ENCODE data around the gene DCAF11.

Gene DCAF11

DNA sequence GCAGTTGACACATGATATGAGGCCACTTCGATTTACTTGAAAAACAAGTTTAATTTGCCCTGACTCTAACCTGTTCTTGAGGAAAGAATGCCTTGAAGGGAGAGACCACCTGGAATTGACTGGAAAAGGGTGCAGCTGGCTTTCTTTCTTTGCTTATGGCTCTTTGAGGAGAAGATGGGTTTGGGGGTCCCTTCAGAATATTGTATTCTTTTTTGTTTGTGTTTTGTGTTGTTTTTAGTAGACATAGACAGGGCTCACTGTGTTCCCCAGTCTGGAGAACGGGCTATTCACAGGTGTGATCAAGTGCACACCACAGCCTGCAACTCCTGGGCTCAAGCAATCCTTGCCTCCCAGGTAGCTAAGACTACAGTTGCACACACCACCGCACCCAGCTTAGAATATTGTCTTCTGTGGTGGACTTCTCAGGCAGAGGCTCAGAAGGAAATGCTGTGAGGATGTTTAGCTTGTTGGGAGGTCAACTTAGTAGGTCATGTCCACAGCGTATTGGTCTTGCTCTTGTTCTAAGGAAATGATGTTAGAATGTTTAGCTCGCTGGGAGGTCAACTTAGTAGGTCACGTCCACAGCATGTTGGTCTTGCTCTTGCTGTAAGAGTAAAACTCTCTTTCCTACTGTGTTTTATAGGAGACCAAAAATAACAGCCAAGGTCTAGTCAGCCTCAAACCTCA lies 1.7 kb downstream of the DCAF11 start:
- in situ Hi-C loops (cut with HindIII; ENCODE audit: low sequenced_read_pairs): no loop called here

DNA sequence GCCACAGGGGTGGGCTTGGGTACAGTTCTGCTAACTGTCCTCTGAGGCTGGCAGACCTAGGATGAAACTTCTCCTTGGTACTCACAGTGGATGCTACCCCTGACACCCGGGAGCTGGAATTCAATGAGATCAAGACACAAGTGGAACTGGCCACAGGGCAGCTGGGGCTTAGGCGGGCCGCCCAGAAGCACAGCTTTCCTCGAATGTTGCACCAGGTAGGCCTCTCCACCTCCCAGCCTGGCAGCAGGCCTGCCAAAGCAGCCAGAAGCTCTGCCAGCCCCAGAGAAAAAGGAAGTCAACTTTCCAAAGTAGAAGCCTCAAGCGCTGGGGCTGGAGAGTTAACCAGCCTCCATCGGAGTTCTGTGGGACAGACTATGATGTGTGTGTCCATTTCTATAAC lies 2.6 kb downstream of the DCAF11 start:
- in situ Hi-C loops (cut with HindIII; ENCODE audit: low sequenced_read_pairs): no loop called here

DNA sequence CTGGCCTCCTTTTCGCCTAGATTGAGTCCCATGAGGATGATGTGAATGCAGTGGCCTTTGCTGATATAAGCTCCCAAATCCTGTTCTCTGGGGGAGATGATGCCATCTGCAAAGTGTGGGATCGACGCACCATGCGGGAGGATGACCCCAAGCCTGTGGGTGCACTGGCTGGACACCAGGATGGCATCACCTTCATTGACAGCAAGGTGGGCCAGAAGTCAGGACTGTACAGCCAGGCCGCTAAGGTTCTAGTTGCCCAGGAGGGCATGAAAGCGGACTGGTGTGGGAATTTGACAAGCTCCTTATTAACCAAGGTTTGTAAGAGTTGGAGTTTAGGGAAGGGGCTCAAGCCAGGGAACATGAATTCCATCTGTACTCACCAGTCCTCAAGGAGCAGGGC lies 5.1 kb downstream of the DCAF11 start:
- in situ Hi-C loops (cut with HindIII; ENCODE audit: low sequenced_read_pairs): no loop called here

DNA sequence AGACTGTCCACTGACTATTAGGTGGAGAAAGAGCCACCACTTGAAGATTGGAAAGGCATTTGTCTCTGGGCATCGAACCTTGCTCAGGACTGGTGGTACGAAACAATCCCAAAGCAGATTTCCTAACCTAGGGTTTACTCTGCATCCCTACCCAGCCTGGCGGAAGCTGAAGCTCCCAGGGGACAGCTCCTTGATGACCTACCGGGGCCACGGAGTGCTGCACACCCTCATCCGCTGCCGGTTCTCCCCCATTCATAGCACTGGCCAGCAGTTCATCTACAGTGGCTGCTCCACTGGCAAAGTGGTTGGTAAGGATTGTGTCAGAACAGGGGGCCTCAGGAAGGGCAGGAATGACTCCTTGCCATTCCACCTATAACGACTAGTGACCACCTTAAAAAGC lies 6.6 kb downstream of the DCAF11 start:
- in situ Hi-C loops (cut with HindIII; ENCODE audit: low sequenced_read_pairs): no loop called here

DNA sequence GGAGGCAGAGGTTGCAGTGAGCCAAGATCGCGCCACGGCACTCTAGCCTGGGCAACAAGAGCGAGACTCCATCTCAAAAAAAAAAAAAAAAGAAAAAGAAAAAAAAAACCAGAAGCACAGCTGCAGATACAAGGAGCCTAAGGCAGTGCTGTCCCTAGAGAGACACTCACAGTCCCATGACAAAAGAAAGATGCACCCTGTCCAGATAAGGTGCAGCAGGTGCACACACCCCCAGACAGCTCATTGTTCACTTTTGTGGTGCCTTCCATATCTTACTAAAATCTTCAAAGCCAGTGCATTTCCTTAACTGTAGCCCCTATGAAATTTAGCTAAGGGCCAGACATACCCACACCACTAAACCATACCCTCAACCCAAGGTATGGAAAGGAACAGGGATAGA lies 7.8 kb downstream of the DCAF11 start:
- in situ Hi-C loops (cut with HindIII; ENCODE audit: low sequenced_read_pairs): no loop called here

DNA sequence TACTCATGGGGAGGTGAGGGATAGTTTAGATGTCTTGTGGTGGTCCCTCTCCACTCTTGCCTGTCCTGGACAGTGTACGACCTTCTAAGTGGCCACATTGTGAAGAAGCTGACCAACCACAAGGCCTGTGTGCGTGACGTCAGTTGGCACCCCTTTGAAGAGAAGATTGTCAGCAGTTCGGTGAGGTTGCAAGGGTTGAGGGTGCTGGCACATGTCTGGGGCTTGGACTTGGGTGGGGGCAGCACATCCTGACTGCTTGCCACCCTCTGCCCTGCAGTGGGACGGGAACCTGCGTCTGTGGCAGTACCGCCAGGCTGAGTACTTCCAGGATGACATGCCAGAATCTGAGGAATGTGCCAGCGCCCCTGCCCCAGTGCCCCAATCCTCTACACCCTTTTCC lies 8.3 kb downstream of the DCAF11 start:
- in situ Hi-C loops (cut with HindIII; ENCODE audit: low sequenced_read_pairs): no loop called here

DNA sequence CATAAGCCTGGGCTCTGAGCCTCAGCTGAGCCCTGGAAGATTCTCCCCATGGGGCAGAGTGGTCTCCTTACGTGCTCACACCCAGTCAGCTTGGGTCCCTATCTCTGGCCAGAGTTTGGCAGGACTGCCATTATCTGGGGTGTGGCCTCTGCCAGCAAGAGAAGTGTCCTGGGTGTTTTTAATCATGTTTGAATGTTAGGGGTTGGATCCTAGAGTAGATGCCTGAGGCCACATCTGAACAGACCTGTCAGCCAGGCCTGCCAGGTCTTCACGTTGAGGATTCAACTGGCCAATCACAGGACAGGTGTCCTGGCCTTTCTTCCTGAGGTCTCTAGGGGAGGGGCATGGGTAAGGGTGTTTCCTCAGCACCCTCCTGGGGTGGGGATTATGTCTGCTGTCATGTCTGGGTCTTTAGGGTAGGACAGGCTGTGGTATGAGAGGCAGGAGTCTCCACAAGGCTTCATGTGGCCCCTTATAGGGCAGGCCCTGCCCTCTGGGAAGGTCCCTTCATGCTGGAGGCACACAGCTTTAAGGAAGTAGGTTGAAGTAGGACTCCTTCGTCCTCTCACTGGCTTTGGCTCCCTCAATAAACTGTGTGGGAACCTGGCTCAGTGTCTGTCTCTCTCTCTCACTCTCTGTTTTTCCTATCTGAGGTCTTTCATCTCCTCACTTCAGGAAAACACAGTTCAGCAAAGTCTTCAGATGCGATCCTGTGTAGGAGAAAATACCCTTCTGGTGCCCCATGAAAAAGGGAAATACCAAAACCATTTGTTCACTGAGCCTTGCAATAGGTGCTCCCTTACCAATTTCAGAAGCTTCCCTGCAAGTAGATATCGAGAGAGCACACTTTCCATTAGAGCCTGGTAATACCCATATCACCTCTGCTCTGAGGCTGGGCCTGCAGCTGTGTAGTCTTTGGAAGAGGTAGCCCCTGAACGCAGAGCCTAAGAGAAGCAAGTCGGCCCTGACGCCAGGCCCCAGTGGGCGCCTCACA lies 9.1 kb downstream of the DCAF11 start:
- in situ Hi-C loops (cut with HindIII; ENCODE audit: low sequenced_read_pairs): no loop called here

DNA sequence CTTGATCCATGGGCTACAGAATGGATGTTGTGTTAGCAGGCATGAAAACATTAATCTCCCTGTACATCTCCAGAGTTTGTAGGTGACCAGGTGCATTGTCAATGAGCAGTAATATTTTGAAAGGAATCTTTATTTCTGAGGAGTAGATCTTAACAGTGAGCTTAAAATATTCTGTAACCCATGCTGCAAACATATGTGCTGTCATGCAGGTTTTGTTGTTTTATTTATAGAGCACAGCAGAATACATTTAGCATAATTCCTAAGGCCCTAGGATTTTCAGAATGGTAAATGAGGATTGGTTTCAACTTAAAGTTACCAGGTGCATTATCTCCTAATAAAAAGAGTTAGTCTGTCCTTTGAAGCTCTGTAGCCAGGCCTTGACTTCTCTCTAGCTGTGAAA lies 12.4 kb downstream of the DCAF11 start:
- in situ Hi-C loops (cut with HindIII; ENCODE audit: low sequenced_read_pairs): no loop called here

DNA sequence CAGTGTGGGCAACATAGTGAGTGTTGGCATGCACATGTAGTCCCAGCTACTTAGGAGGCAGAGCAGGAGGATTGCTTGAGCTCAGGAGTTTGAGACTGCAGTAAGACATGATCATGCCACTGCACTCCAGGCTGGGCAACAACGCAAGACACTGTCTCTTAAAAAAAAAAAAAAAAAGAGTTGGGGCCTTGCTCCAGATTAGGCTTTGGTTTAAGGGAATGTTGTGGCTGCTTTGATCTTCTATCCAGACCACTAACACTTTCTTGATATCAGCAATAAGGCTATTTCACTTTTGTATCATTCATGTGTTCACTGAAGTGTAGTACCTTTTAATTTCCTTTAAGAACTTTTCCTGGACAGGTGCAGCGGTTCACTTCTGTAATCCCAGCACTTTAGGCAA lies 13.1 kb downstream of the DCAF11 start:
- in situ Hi-C loops (cut with HindIII; ENCODE audit: low sequenced_read_pairs): no loop called here

DNA sequence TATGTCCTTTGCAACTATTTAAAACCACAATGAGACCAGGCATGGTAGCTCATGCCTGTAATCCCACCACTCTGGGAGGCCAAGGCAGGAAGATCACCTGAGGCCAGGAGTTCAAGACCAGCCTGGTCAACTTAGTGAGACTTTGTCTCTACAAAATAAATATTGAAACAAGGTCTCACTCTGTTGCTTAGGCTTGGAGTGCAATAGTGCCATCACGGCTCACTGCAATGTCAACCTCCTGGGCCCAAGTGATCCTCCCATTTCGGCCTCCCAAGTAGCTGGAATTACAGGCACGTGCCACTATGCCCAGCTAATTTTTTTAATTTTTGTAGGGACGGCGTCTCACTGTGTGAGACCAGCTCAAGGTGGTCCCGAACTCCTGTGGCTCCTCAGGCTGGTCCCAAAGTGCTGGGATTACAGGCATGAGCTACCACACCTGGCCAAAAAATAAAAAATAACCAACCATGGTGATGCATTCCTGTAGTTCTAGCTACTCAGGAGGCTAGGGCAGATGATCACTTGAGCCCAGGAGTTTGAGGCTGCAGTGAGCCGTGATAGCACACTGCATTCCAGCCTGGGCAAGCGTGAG lies 14.9 kb downstream of the DCAF11 start:
- in situ Hi-C loops (cut with HindIII; ENCODE audit: low sequenced_read_pairs): no loop called here

DNA sequence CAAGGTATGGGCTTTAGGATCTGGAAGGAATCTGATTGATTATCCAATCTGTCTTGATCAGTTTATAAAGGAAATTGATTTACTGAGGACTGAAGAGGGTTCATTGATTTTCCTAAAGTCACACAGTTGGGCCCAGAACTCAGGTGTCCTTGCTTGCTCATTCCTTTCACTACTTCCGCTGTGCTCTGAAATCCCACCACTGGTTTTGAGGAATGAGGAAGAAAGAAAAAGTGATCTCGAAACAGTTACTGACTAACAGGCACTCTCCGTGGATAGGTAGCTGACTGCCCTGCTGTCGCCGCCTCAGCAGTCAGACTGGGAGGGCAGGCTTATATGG lies 15.8 kb downstream of the DCAF11 start, which contains the start of gene FITM1:
Gene FITM1, plus strand, starts transcription at position 280 of the 337 bp plus-strand sequence. CDS start 905 bp downstream, outside the sequence.
- in situ Hi-C loops (cut with HindIII; ENCODE audit: low sequenced_read_pairs): no loop called here

DNA sequence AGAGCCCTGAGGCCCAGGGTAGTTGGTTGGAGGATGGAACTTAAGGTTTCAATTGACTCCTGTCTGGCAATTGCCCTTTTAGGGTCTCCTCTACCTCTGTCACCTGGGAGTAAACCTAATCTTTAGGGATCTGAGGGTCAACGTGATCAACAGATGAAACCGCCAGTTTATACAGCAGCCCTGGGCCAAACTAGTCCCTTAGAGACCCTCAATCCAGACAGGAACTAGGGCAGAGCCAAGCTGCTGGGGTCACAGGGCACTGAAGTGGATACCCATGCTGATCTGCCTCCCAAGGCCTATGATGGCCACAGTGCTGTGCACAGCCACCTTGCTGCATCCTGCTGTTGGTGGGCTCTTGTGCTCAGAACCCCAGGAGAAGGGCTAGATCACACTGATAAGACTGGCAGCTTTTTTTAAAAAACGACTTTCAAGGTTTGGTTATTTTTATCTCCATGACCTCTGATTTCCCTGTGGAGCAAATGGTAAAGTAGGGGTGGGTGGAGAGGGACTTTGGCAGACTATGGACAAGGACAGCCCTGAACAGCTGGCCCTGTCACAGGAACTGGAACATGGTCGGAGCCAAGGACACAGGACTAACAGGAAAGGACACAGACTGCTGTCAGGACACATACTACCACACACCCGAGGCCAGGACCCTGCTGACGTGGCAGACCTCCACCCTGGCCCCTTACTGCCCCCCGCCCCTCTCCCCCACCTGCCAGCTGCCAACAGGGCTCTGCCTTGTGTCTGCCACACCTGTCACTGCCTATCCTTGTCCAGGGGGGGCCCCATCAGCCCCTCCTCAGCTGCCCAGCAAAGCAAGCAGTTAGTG lies 16.4 kb downstream of the DCAF11 start:
- in situ Hi-C loops (cut with HindIII; ENCODE audit: low sequenced_read_pairs): no loop called here

DNA sequence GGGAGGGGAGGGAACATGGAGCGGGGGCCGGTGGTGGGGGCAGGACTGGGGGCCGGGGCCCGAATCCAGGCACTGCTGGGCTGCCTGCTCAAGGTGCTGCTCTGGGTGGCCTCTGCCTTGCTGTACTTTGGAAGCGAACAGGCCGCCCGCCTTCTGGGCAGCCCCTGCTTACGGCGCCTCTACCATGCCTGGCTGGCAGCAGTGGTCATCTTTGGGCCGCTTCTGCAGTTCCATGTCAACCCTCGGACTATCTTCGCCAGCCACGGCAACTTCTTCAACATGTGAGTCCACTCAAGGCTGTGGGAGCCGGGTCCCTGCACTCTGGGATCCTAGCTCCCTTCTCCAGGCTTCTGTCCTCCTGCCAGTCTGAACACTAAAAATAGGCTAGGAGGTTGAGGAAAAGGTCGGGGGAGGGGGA lies 17.0 kb downstream of the DCAF11 start:
- in situ Hi-C loops (cut with HindIII; ENCODE audit: low sequenced_read_pairs): no loop called here

DNA sequence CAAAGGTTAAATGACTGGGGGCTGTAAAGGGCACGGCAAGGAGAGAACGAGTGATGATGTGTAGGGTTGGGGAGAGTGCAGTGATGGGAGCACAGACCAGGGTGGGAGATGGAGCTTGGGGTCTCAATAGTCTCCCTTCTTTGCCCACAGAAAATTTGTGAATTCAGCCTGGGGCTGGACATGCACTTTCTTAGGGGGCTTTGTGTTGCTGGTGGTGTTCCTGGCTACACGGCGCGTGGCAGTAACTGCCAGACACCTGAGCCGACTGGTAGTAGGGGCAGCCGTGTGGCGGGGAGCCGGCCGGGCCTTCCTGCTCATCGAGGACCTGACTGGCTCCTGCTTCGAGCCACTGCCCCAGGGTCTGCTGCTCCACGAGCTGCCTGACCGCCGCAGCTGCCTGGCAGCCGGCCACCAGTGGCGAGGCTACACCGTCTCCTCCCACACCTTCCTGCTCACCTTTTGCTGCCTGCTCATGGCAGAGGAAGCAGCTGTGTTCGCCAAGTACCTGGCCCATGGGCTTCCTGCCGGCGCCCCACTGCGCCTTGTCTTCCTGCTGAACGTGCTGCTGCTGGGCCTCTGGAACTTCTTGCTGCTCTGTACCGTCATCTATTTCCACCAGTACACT lies 17.6 kb downstream of the DCAF11 start:
- in situ Hi-C loops (cut with HindIII; ENCODE audit: low sequenced_read_pairs): no loop called here

DNA sequence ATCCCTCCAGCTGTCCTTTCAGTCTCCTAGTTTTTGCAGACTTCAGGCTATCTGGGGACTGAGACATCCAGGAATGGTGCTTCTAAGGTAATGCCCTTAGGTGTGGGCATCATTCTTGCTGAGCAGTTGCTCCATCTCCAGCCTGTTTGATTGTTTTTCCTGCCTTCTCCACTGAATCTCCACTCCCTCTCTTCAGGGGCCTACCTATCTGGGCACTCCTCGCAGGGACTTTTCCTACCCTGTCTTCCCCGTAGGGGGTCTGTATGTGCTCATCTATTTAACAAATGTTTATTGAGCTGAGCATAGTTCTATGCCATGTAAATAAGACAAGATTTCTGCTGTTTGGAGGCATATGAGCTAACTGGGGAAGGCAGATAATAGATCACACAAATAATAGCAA lies 18.4 kb downstream of the DCAF11 start:
- in situ Hi-C loops (cut with HindIII; ENCODE audit: low sequenced_read_pairs): no loop called here

DNA sequence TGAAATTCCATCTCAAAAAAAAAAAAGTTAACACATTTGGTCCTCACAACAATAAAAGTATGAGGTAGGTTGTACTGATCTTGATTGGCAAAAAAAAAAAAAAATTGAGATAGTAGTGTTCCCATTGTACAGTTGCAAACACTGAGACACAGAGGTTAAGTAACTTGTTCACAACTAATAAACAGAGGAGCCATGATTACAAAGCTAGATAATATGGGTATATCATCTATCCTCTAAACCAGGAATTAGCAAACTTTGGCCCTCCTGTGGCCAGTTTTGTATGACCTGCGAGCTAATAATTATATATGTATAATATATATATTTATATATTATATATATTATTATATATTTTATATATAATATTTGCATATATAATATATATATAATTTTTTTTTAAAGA lies 19.2 kb downstream of the DCAF11 start:
- in situ Hi-C loops (cut with HindIII; ENCODE audit: low sequenced_read_pairs): no loop called here

DNA sequence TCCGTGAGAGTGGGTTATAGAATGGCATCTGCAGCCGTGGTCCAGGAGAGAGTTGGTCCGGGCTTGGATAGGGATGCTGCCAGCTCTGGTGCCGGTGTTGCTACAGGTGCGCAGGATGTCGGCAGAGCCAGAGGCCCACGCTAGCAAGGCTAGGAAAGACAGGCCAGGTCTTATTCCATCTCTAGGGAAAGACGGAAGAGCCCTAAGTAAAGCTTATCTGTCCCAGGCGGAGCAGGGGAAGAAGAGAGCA lies 20.9 kb downstream of the DCAF11 start:
- in situ Hi-C loops (cut with HindIII; ENCODE audit: low sequenced_read_pairs): no loop called here

DNA sequence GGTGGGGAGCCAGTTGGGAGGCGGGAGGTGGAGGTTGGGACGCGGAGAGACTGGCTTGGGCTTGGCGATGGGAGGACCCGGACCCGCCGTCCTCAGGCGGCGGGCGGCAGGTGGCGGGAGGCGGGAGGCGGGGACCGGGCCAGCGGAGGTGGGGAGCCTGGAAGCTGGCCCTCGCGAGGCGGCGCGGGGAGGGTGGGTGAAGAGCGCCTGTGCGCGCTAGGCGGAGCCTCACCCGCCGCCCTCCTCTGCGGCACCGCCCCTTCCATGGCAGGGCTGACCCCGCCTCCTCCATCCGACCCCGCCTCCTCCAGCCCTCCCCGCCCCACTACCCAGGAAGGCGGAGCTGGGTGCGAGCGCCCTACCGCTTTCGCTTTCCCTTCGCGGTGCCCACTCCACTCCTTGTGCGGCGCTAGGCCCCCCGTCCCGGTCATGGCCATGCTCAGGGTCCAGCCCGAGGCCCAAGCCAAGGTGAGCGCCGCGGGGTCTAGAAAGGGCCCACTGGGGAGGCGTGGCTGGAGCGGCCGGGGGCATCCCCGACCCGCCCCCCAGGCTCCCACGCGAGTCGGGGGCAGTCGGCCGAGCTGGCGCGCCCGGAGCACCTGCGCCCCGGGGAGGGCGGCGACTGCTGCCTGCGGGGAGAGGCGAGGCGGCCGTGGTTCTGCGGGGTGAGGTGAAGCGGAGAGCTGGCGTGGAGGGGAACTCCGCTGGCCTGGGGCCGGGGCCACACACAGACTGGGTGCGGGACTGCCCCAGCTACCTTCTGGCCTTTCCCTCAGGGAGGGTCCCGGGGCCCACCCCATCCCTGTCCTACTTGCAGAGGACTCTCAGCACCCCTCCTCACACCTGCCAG lies 21.5 kb downstream of the DCAF11 start, which contains the start of gene PSME1:
Gene PSME1, plus strand, starts transcription at position 361 of the 850 bp plus-strand sequence. Its CDS starts 69 bp downstream, at position 430.
- in situ Hi-C loops (cut with HindIII; ENCODE audit: low sequenced_read_pairs): no loop called here

DNA sequence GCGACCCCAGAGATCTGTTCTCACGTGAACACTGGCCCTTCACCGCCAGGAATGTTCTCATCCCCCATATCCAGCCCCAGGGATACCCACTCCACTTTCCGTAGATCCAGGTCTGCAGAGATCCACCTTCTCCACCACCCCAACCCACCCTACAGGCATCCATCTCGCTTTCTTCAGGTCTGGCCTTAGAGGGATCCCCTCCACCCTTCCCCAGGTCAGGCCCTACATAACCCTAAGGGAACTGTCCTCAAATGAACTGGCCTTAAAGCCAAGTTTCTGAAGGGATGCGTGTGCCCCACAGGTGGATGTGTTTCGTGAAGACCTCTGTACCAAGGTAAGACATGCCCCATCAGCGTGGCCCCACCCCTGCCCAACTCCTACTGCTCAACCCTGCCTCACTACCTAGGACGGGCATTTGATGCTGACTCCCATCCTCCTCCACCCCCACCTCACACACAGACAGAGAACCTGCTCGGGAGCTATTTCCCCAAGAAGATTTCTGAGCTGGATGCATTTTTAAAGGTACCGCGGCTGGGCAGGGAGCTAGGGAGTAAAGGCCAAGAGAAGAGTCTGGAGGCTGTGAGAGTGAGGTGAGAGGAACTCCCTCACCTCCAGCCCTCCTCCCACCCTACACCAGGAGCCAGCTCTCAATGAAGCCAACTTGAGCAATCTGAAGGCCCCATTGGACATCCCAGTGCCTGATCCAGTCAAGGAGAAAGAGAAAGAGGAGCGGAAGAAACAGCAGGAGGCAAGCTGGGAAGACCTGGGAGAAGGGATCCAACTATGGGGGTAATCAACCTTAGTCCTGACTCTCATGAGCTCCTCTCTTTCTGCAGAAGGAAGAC lies 22.3 kb downstream of the DCAF11 start:
- in situ Hi-C loops (cut with HindIII; ENCODE audit: low sequenced_read_pairs): no loop called here

Measured in endothelial cell of hepatic sinusoid (primary cell).